Right kidney (tissue), 9 donors: ENCODE results near the gene DPY30.
"Not testable (repeated sequence)": the region's sequence is repeated elsewhere in the genome, so short reads cannot be mapped to it uniquely, and the experiment has no call there.

Experiments
- DNase-seq: peaks from one replicate; pipeline ENCODE4 v3.0.0-alpha.2; 2016
- long read RNA-seq, 8 donors: transcript quantifications; one replicate each; lab custom pipeline, GENCODE V29; 2026

Gene DPY30
- long read RNA-seq, donor 1, transcript DPY30-203 (6 exons, 523 nt), result minor isoform, 5 of 155 reads
- long read RNA-seq, donor 1, transcript DPY30-202 (5 exons, 708 nt), result major isoform, 110 of 155 reads
- long read RNA-seq, donor 1, transcript DPY30-201 (5 exons, 631 nt), result minor isoform, 7 of 155 reads
- long read RNA-seq, donor 1, partial matches to known transcripts, result 32 of 155 reads
- long read RNA-seq, donor 1, other reads (novel, unspliced or antisense), result 0 of 155 reads
- long read RNA-seq, donor 2, transcript DPY30-202 (5 exons, 708 nt), result major isoform, 77 of 93 reads
- long read RNA-seq, donor 2, partial matches to known transcripts, result 11 of 93 reads
- long read RNA-seq, donor 2, other reads (novel, unspliced or antisense), result 0 of 93 reads
- long read RNA-seq, donor 3, transcript DPY30-202 (5 exons, 708 nt), result major isoform, 50 of 60 reads
- long read RNA-seq, donor 3, partial matches to known transcripts, result 5 of 60 reads
- long read RNA-seq, donor 3, other reads (novel, unspliced or antisense), result 0 of 60 reads
- long read RNA-seq, donor 4, transcript DPY30-202 (5 exons, 708 nt), result major isoform, 94 of 127 reads
- long read RNA-seq, donor 4, partial matches to known transcripts, result 25 of 127 reads
- long read RNA-seq, donor 4, other reads (novel, unspliced or antisense), result 0 of 127 reads
- long read RNA-seq, donor 5, transcript DPY30-202 (5 exons, 708 nt), result major isoform, 124 of 160 reads
- long read RNA-seq, donor 5, transcript DPY30-201 (5 exons, 631 nt), result minor isoform, 5 of 160 reads
- long read RNA-seq, donor 5, transcript DPY30-203 (6 exons, 523 nt), result minor isoform, 5 of 160 reads
- long read RNA-seq, donor 5, partial matches to known transcripts, result 16 of 160 reads
- long read RNA-seq, donor 5, other reads (novel, unspliced or antisense), result 6 of 160 reads
- long read RNA-seq, donor 6, transcript DPY30-202 (5 exons, 708 nt), result major isoform, 78 of 102 reads
- long read RNA-seq, donor 6, partial matches to known transcripts, result 18 of 102 reads
- long read RNA-seq, donor 6, other reads (novel, unspliced or antisense), result 0 of 102 reads
- long read RNA-seq, donor 7, transcript DPY30-202 (5 exons, 708 nt), result major isoform, 102 of 137 reads
- long read RNA-seq, donor 7, transcript DPY30-201 (5 exons, 631 nt), result minor isoform, 9 of 137 reads
- long read RNA-seq, donor 7, partial matches to known transcripts, result 22 of 137 reads
- long read RNA-seq, donor 7, other reads (novel, unspliced or antisense), result 0 of 137 reads
- long read RNA-seq, donor 8, transcript DPY30-202 (5 exons, 708 nt), result major isoform, 77 of 97 reads
- long read RNA-seq, donor 8, partial matches to known transcripts, result 14 of 97 reads
- long read RNA-seq, donor 8, other reads (novel, unspliced or antisense), result 0 of 97 reads

DNA sequence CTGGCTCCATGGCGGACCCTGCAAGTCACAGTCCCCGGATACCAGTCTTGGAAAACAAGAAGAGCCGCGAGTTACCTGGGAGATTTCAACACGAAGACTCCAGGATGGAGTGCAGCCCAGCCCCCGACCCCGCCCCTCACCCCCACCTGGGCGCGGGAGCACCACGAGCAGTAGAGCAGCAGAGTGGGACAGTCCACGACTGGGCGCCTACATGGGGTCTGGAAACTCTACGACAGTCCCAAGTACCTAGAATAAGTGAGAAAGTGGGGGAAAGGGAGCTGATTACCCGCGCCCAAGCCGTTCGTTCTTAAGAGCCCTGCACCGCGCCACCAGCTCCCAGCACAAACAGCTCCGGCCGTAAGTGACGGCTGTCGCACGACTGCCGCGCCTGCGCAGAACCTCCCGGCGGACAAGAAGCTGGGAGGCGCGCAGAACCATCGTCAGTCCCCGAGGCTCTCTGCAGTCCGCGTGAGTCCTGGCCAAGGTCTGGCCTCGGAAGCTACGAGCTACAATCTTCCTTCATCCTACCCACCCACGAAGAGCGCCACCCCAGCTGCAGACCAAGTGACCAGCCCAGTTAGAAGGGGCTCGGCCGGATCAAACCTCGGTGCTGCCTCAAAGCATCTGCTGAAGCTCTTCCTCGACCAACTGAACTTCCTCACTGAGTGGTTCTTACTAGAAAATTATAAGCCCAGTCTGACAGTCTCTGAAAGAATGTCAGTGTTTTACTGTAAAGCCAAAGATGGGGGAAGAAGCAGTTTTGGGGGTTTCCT, at the start of gene DPY30:
TSS of gene DPY30 (minus strand) at position 359 of the 773 bp plus-strand sequence. CDS start at position 10, 349 bp downstream.
- DNase-seq, result peak; percentile 92

GRCh38 chr2:32074134-32074506, 34.5 kb upstream of the DPY30 start:
- no peak for DNase-seq

GRCh38 chr2:32067549-32067948, 27.9 kb upstream of the DPY30 start:
- DNase-seq, result no peak

DNA sequence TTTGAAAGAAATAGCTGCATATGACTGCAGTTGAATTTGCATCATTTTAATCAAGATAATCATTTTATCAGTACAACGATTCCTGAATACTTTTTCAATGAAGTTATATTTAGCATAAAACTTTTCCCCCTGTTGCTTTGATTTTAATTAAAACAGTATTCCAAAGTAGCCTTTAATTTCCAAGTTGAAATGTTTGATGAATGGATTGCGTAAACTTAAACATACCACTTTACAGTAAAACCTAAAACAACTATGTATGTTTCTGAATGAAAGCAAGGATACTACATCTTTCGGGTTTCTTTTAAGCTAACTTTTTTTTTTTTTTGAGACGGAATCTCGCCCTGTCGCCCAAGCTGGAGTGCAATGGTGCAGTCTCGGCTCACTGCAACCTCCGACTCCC, 25.1 kb upstream of the DPY30 start:
- DNase-seq, result no peak

DNA sequence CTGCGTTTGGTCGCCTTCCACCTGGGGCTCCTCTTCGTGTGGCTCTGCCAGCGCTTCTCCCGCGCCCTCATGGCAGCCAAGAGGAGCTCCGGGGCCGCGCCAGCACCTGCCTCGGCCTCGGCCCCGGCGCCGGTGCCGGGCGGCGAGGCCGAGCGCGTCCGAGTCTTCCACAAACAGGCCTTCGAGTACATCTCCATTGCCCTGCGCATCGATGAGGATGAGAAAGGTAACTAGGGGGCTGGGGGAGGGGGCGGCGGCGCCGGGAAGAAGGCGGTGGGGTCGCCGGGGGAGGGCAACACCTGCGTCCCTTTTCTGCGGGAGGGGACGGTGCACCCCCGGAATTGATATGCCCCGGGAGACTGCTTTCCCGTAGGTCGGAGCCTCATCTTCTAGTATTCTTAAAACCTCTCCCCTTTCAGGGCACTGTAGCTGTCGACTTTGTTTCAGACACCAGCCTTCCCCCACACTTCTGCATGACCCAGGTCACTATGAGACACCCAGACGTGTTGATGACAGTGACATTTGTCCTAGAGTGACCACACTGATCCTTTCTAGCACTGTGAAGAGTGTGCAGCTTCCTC, 24.5 kb upstream of the DPY30 start:
- DNase-seq, result peak; percentile 30

DNA sequence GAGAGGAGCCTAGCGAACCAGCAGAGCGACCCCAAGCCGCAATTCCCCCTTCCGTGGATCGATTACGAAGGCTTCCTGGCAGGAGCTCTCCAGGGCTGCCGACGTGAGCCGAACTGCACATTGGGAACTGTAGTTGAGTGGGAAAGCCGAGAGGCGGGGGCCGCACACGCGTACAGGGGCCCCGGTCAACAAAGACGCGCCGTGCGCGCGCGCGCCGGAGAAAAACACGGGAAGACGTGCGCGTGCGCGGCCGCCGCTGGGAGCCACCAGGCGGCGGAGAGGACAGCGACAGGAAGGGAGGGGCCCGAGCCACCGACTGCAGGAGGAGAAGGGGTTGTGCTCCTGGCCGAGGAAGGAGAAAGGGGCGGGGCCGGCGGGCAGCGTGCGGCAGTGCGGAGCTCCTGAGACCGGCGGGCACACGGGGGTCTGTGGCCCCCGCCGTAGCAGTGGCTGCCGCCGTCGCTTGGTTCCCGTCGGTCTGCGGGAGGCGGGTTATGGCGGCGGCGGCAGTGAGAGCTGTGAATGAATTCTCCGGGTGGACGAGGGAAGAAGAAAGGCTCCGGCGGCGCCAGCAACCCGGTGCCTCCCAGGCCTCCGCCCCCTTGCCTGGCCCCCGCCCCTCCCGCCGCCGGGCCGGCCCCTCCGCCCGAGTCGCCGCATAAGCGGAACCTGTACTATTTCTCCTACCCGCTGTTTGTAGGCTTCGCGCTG, 23.9 kb upstream of the DPY30 start, which contains the start of gene SPAST:
TSS of gene SPAST (plus strand) at position 247 of the 711 bp plus-strand sequence. CDS start at position 523, 276 bp downstream.
- peak; percentile 100 for DNase-seq

DNA sequence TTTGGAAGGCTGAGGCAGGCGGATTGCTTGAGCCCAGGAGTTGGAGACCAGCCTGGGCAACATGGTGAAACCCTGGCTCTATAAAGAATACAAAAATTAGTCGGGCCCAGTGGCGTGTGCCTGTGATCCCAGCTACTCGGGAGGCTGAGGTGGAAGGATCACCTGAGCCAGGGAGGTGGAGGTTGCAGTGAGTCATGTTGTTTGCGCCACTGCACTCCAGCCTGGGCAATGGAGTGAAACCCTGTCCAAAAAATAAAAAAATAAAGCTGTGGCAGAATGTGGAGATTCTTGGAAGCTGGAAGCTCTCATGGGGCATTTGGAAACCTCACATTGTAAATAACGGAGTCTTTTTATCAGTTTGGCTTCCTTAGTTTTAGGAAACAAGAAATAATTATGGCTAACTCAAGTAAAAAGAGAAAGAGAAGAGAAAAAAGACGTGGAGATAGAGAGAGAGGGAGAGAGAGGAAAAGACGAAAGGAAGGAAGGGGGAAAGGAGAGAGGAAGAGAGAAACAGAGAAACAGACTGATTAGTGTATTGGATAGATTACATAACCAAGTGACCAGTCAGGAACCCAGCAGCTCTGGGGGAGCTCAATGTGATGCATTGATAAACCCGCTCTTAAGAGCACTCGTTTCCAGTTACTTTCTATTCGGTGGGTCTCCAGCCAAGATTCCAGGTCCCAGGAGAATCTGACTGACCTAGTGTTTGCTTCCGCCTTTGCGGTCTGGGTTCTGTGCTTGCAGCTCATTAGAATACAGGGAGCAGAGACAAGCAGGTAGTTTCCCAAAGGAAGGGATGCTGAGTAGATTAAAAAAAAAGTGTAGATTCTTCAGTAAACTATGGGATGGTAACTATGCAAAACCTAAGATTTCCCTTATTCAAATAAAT, 22.6 kb upstream of the DPY30 start:
- no peak for DNase-seq

- DNase-seq, result no peak
Observed at GRCh38 chr2:32061430-32061829, 21.8 kb upstream of the DPY30 start.

DNA sequence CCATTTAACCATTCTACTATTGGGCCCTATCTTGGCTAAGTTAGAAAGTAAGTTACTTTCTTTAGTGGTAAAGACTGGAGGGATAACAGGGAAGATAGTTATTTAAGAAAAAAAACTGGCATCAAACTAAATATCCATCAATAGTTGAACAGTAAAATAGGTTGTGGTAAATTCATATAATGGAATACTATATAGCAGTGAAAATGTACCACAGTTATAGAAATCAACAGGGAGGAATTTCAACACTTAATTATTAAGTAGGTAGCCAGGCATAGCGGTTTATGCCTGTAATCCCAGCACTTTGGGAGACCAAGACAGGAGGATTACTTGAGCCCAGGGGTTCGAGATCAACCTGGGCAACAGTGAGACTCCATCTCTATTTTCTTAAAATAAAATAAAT, 20.7 kb upstream of the DPY30 start:
- no peak for DNase-seq

DNA sequence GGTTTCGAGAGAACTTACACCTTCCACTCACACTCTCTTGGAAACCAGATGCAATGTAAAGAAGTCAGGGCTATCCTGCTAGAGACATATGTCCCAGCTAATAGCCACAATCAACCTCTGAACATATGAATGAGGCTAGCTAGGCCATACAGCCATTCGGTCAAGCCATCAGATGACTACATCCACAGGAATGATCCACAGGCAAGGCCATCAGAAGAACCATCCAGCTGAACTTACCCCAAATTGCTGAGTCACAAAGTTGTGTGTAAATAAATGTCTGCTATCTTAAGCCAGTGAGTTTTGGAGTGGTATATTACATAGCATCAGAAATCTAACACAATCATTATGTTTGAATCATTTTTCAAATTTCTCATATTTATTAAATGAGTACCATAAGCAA, 18.5 kb upstream of the DPY30 start:
- DNase-seq, result no peak

- DNase-seq, result not testable (repeated sequence)
Observed at GRCh38 chr2:32054583-32054982, 15.0 kb upstream of the DPY30 start.

- DNase-seq, result no peak
Observed at GRCh38 chr2:32051836-32052439, 12.3 kb upstream of the DPY30 start.

DNA sequence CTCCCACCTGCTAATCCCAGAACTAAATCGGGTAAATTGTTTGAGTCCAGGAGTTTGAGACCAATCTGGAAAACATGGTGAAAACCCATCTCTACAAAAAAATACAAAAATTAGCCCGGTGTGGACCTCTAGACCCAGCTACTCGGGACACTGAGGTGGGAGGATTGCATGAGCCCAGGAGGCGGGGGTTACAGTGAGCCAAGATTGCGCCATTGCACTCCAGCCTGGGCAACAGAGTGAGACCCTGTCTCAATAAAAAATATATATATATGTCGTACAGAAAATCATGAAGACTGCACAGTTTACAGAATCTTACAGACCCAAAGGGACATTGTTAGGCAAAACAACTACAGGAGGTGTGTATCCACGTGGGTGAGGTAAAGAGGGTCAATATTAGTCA, 4.0 kb upstream of the DPY30 start:
- no peak for DNase-seq

GRCh38 chr2:32034198-32034887, 5.3 kb downstream of the DPY30 start:
- not testable (repeated sequence) for DNase-seq

DNA sequence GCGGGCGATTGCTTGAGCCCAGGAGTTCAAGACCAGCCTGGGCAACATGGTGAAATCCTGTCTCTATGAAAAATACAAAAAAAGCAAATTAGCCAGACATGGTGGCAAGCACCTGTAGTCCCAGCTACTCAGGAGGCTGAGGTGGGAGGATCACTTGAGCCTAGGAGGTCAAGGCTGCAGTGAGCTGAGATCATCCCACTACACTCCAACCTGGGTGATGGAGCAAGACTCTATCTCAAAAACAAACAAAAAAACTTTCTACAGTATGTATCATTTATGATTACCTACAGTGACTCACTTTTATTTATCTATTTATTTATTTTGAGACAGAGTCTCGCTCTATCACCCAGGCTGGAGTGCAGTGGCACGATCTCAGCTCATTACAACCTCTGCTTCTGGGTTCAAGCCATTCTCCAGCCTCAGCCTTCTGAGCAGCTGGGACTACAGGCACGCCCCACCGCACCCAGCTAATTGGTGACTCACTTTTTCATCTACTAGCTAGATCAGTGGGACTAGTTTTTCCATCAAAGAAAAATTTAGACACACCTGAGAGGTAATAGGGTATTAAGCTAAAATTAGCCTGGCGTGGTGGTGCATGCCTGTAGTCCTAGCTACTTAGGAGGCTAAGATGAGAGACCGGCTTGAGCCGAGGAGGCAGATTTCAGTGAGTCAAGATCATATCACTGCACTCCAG, 20.7 kb downstream of the DPY30 start:
- not testable (repeated sequence) for DNase-seq

- DNase-seq, result no peak
Observed at GRCh38 chr2:32012872-32013271, 26.7 kb downstream of the DPY30 start.

DNA sequence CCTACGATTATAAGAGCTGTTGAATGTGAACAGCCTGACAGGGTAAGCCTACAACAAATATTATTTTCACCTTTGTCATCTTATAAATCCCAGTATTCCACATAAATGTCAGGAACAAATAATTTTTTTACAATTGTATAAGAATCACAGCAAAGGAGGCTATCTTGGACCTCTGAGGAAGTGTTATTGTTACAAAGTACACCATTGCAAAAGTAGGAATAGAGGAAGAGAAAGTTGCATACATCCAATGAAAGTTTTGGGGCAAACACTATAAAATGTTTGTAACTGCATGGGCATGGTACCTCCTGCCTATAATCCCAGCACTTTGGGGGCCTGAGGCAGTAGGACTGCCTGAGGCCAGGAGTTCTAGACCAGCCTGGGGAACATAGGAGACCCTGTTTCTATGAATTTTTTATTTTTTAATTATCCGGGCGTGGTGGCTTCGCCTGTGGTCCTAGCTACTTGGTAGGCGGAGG, 28.1 kb downstream of the DPY30 start:
- no peak for DNase-seq
